Measurements from ENCODE around the gene TBX21. TPM values are rescaled to one million over a fixed set of nuclear protein-coding genes. Genes with fewer than 3 reads are reported as not detected.

TBX21 gene
- total RNA-seq, 4 donors from 2014 or later: 0.42 to 2.2 (median 0.61) TPM

DNA sequence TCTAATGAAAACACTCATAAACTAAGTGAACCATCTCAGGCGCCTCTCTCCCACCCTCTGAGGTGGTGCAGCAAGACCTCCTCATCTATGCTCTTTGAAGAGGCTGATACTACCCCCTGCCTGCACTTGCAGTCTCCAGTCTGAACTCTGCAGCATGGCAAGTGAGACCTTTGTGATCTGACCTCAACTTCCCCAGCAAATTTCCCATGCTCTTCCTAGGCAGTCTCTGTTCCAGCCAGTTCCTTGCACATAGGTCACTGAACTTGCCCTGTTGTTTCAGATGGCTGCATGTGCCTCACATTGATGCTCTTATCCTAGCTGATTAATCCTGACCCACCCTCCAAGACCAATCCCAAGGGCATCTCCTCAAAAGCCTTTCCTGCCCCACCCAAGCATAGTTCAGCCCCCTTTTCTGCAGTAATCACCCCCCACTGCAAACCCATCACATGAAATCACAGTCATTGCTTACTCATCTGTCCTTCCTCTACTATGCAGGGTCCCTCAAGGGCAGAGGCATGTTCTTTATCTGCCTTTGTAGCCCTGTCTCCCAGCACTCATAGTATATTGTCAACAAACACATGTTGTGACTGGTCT lies 42.0 kb downstream of the TBX21 start:
- Histone ChIP-seq H3K36me3 (no peaks in the 10 kb centered on the region), H3K4me3 (no peak overlapping the region), H3K27ac (replicated peaks in 1 of 4) (no peak overlapping the region), H3K27me3 (peaks cover 0 to 65% (median 9%) of the 10 kb centered on the region in 4 donors), H3K9me3 (peaks cover 0 to 9% (median 4%) of the 10 kb centered on the region in 4 donors), H3K4me1 (peaks cover 0 to 4% (median 0%) of the 10 kb centered on the region in 4 donors)
- 78% methylated on average over 1 of the region's 1 CpG for WGBS
- intact Hi-C loops (cut with DNase I): no loop called here
- no peak for TF ChIP-seq POLR2A (IDR thresholded peaks at IDR 0.05; ENCODE audit: low read depth)
- TF ChIP-seq, protein P1, sequence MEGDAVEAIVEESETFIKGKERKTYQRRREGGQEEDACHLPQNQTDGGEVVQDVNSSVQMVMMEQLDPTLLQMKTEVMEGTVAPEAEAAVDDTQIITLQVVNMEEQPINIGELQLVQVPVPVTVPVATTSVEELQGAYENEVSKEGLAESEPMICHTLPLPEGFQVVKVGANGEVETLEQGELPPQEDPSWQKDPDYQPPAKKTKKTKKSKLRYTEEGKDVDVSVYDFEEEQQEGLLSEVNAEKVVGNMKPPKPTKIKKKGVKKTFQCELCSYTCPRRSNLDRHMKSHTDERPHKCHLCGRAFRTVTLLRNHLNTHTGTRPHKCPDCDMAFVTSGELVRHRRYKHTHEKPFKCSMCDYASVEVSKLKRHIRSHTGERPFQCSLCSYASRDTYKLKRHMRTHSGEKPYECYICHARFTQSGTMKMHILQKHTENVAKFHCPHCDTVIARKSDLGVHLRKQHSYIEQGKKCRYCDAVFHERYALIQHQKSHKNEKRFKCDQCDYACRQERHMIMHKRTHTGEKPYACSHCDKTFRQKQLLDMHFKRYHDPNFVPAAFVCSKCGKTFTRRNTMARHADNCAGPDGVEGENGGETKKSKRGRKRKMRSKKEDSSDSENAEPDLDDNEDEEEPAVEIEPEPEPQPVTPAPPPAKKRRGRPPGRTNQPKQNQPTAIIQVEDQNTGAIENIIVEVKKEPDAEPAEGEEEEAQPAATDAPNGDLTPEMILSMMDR (IDR thresholded peaks at IDR 0.05): no peak
- no peak for TF ChIP-seq EP300 (IDR thresholded peaks at IDR 0.05)
- no peak for TF ChIP-seq POLR2AphosphoS5 (IDR thresholded peaks at IDR 0.05)
- no peak for DNase-seq (ENCODE audit: extremely low spot score)

DNA sequence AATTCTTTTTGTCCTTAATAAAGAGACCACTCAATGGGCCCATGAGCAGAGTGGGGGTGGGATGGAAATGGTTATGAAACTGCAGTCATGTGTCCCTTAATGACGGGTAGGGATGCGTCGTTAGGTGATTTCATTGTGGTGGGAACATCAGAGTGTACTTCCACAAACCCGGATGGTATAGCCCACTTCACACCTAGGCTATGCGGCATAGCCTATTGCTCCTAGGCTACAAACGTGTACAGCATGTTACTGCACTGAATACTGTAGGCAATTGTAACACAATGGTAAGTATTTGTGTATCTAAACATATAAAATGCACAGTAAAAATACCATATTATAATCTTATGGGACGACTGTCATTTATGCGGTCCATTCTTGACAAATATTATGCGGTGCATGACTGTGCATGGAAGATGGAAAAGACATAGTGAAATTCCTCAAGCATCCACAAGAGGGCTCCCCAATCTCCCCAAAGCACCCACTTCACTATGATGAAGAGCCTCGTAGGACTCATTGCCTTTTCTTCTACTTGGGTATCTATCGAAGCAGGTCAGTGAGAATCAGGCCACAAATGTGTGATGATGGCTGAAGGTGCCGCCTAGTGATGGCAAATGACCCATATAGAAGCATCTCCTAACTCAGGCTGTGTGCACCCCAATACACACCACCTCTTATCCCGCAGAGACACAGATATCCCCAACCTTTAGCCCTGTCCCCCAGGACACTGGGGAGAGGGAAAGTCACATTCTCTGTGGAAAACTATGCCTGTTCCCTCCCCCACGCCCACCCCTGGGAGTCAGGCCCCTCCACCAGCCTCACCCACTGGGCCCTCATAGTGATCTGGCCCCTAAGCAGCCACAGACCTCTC lies 43.5 kb downstream of the TBX21 start:
- Histone ChIP-seq H3K9me3 (peaks cover 0 to 5% (median under 1%) of the 10 kb centered on the region in 4 donors), H3K4me1 (peaks cover 0 to 4% (median 0%) of the 10 kb centered on the region in 4 donors), H3K27me3 (peaks cover 0 to 76% (median 9%) of the 10 kb centered on the region in 4 donors), H3K4me3 (no peak overlapping the region), H3K36me3 (no peaks in the 10 kb centered on the region), H3K27ac (replicated peaks in 1 of 4) (no peak overlapping the region)
- 50% methylated on average over 14 of the region's 14 CpGs for WGBS
- intact Hi-C loops (cut with DNase I): no loop called here
- TF ChIP-seq POLR2AphosphoS5 (IDR thresholded peaks at IDR 0.05) (no peak), POLR2A (IDR thresholded peaks at IDR 0.05; ENCODE audit: low read depth) (no peak)
- TF ChIP-seq, protein P1 (IDR thresholded peaks at IDR 0.05): peak; percentile 48 to 71 (median 51)
- DNase-seq (ENCODE audit: extremely low spot score): no peak

- 49% methylated on average over 10 of the region's 45 CpGs for WGBS
- TF ChIP-seq POLR2AphosphoS5 (IDR thresholded peaks at IDR 0.05): no peak
- TF ChIP-seq POLR2A (IDR thresholded peaks at IDR 0.05; ENCODE audit: low read depth): no peak
- no peak for TF ChIP-seq EP300 (IDR thresholded peaks at IDR 0.05)
- TF ChIP-seq, protein P1 (IDR thresholded peaks at IDR 0.05): no peak
- peaks cover 0 to 4% (median 0%) of the 10 kb centered on the region in 4 donors for H3K4me1 ChIP-seq
- no peaks in the 10 kb centered on the region for H3K36me3 ChIP-seq
- intact Hi-C loops (cut with DNase I): no loop called here
- no peaks in the 10 kb centered on the region for H3K9me3 ChIP-seq
- DNase-seq (ENCODE audit: extremely low spot score): no peak
- H3K27me3 ChIP-seq: peaks cover 0 to 74% (median 9%) of the 10 kb centered on the region in 4 donors
- no peak overlapping the region for H3K27ac ChIP-seq (replicated peaks in 1 of 4)
- H3K4me3 ChIP-seq: no peak overlapping the region
Observed at GRCh38 chr17:47778184-47778635, 45.2 kb downstream of the TBX21 start.

DNA sequence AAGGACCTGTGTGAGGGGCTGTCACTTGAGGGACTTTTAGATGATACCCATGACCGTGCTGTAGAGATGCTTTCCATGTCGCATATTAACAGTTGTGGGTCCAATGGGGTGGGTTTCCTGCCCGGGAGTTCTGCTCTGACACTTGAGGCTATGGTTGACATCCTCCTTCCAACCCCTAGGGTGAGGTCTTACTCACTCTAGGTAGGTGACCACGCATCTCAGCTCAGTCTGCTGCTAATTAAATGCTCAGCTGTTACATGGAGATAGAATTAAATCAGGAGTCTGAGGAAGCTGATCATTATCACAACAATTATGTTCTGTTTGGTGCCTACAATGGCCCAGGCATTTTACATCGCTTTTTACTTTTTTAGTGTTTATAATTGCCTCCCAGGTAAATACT lies 48.4 kb downstream of the TBX21 start:
- intact Hi-C loops (cut with DNase I): loop anchor here (10.0 kb wide), 1 partner anchor 77 kb away; no protein-coding TSS in a partner anchor
- WGBS: 58% methylated on average over 4 of the region's 5 CpGs
- H3K27ac ChIP-seq (replicated peaks in 1 of 4): no peak overlapping the region
- DNase-seq (ENCODE audit: extremely low spot score): no peak
- H3K4me3 ChIP-seq: no peak overlapping the region
- peaks cover 0 to 4% (median 0%) of the 10 kb centered on the region in 4 donors for H3K4me1 ChIP-seq
- H3K36me3 ChIP-seq: no peaks in the 10 kb centered on the region
- peaks cover 0 to 68% (median 7%) of the 10 kb centered on the region in 4 donors for H3K27me3 ChIP-seq
- TF ChIP-seq EP300 (IDR thresholded peaks at IDR 0.05): no peak
- TF ChIP-seq, protein P1 (IDR thresholded peaks at IDR 0.05): no peak
- TF ChIP-seq POLR2A (IDR thresholded peaks at IDR 0.05; ENCODE audit: low read depth): no peak
- no peak for TF ChIP-seq POLR2AphosphoS5 (IDR thresholded peaks at IDR 0.05)
- H3K9me3 ChIP-seq: no peaks in the 10 kb centered on the region
